ENCODE measurements around the gene CELF2. TPM values are rescaled to one million over a fixed set of nuclear protein-coding genes. Genes with fewer than 3 reads are reported as not detected.
A peak's percentile ranks its signal among the peaks of the same experiment; 100 is the strongest.

The CELF2 gene
- total RNA-seq, 1 donor from 2014 or later: 77.6 TPM

- Mint-ChIP-seq H3K9me3 (no peaks in the 10 kb centered on the region), H3K27ac (ENCODE audit: unreplicated experiment) (no peak overlapping the region), H3K4me3 (no peak overlapping the region), H3K27me3 (ENCODE audit: low read depth) (no peaks in the 10 kb centered on the region), H3K4me1 (peaks cover 39% of the 10 kb centered on the region), H3K36me3 (ENCODE audit: low read depth) (peaks cover 14% of the 10 kb centered on the region)
- no peak for TF ChIP-seq CTCF (conservative IDR thresholded peaks at IDR 0.05)
- no peak for DNase-seq (ENCODE audit: low read depth, low spot score)
These were observed 158.2 kb downstream of the CELF2 start for GRCh38 chr10:11175823-11176243.

- peaks cover 20% of the 10 kb centered on the region for H3K36me3 Mint-ChIP-seq (ENCODE audit: low read depth)
- H3K27ac Mint-ChIP-seq (ENCODE audit: unreplicated experiment): no peak overlapping the region
- H3K9me3 Mint-ChIP-seq: no peaks in the 10 kb centered on the region
- H3K27me3 Mint-ChIP-seq (ENCODE audit: low read depth): no peaks in the 10 kb centered on the region
- no peak overlapping the region for H3K4me3 Mint-ChIP-seq
- H3K4me1 Mint-ChIP-seq: peaks cover 39% of the 10 kb centered on the region
- no peak for TF ChIP-seq CTCF (conservative IDR thresholded peaks at IDR 0.05)
- DNase-seq (ENCODE audit: low read depth, low spot score): no peak
These were observed 159.1 kb downstream of the CELF2 start for GRCh38 chr10:11176746-11177145.

DNA sequence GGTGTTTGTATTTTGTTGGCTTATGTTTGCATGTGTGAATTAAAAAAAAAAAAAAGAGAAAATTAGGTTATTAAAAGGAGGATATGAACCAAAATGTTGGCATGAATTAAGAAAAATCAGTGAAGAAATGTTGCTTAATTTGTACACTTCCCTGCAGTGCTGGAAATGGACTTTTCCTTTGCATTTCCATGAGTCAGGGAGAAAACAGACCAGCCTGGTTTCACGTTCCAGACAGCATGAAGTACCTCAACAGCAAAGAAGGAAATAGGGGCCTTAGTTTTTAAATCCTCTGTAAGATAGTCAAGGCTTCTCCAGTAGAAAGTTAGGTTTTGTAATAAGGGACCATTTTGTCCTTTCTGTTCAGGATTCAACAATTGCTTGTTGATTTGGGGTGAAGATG lies 159.7 kb downstream of the CELF2 start:
- Mint-ChIP-seq H3K27me3 (ENCODE audit: low read depth) (no peaks in the 10 kb centered on the region), H3K27ac (ENCODE audit: unreplicated experiment) (no peak overlapping the region), H3K36me3 (ENCODE audit: low read depth) (peaks cover 27% of the 10 kb centered on the region), H3K4me1 (peaks cover 39% of the 10 kb centered on the region), H3K9me3 (no peaks in the 10 kb centered on the region), H3K4me3 (no peak overlapping the region)
- no peak for TF ChIP-seq CTCF (conservative IDR thresholded peaks at IDR 0.05)
- DNase-seq (ENCODE audit: low read depth, low spot score): no peak

GRCh38 chr10:11177926-11178471 lies 160.3 kb downstream of the CELF2 start:
- TF ChIP-seq CTCF (conservative IDR thresholded peaks at IDR 0.05): no peak
- H3K27ac Mint-ChIP-seq (ENCODE audit: unreplicated experiment): no peak overlapping the region
- no peak overlapping the region for H3K4me3 Mint-ChIP-seq
- no peaks in the 10 kb centered on the region for H3K9me3 Mint-ChIP-seq
- peaks cover 39% of the 10 kb centered on the region for H3K4me1 Mint-ChIP-seq
- H3K36me3 Mint-ChIP-seq (ENCODE audit: low read depth): peaks cover 33% of the 10 kb centered on the region
- H3K27me3 Mint-ChIP-seq (ENCODE audit: low read depth): no peaks in the 10 kb centered on the region
- DNase-seq (ENCODE audit: low read depth, low spot score): no peak

DNA sequence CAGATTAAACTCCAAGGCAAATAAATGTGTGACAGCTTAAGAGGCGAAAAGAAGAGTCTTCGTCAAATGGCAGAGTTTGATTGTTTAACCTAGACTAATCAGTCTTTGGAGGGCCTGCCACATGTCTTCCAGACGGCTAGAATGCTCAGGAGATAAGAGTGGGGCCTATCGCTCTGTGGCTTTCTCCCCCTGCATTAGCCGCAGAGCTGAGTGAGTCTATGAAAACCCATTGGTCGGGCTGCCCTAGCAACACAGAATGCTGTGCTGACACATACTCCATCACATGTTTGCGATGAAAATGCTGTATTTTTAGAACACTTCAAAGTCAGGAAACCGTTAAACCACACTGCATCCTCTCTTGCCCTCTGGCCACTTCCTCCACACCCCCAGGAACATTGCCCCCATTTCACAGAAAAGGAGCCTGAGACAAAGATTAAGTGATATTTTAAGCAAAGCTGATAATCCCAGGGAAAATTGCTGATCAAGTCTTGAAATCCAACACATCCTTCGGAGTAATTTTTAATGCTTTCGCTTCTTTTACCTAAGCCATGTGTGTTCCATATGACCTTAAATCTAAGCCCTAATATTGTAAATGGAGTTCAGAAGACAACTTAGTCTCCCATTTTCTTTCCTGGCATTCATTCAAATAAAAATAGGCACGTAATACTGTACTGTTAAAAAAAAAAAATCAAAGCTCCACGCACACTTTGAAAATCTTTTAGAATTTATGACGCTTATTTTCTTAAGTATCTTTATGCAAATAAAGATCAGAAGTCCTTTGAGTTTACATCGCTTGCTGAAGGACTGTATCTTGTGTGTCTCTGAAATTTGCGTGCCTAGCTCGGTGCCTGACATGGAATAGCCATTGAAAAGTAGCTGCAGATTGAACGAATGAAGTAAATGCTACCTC lies 161.2 kb downstream of the CELF2 start:
- Mint-ChIP-seq H3K27ac (ENCODE audit: unreplicated experiment) (peak overlapping the region; percentile 84), H3K4me1 (peaks cover 39% of the 10 kb centered on the region), H3K27me3 (ENCODE audit: low read depth) (no peaks in the 10 kb centered on the region), H3K9me3 (no peaks in the 10 kb centered on the region), H3K36me3 (ENCODE audit: low read depth) (peaks cover 37% of the 10 kb centered on the region), H3K4me3 (no peak overlapping the region)
- DNase-seq (ENCODE audit: low read depth, low spot score): no peak
- TF ChIP-seq CTCF (conservative IDR thresholded peaks at IDR 0.05): no peak
